Measurements from ENCODE around the gene CPLX4. TPM values are rescaled to one million over a fixed set of nuclear protein-coding genes. Genes with fewer than 3 reads are reported as not detected.

The CPLX4 gene, protein sequence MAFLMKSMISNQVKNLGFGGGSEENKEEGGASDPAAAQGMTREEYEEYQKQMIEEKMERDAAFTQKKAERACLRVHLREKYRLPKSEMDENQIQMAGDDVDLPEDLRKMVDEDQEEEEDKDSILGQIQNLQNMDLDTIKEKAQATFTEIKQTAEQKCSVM
- not detected in 2 replicates for total RNA-seq

DNA sequence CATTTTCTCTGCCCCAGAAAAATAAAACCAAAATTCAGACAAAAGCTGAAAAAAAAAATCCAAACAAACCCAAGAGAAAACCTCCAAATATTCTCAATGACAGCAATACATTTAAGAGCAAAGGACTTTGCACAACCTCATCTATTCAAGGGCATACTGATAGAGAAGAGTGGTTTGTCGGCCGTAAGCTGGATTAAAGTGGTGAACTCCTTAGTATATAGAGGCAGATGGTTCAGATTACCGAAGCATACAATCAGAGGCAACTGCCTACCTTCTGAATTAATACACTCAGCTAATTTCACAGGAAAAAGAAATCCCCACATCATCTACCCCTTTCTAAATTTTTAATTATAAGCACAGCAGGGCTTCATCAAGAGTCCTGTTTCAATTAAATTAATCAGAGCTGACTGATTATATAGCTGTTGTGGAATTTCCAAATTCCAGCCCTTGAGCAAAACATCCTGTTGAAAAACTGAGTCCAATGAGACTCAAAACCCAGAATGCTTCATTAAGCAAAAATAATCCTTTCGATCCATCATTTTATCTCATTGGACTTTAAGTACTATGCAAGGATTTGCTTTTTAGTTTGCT is at the start of gene CPLX4:
TSS of gene CPLX4 (minus strand) at position 190 of the 591 bp plus-strand sequence. CDS start at position 3, 187 bp downstream.

DNA sequence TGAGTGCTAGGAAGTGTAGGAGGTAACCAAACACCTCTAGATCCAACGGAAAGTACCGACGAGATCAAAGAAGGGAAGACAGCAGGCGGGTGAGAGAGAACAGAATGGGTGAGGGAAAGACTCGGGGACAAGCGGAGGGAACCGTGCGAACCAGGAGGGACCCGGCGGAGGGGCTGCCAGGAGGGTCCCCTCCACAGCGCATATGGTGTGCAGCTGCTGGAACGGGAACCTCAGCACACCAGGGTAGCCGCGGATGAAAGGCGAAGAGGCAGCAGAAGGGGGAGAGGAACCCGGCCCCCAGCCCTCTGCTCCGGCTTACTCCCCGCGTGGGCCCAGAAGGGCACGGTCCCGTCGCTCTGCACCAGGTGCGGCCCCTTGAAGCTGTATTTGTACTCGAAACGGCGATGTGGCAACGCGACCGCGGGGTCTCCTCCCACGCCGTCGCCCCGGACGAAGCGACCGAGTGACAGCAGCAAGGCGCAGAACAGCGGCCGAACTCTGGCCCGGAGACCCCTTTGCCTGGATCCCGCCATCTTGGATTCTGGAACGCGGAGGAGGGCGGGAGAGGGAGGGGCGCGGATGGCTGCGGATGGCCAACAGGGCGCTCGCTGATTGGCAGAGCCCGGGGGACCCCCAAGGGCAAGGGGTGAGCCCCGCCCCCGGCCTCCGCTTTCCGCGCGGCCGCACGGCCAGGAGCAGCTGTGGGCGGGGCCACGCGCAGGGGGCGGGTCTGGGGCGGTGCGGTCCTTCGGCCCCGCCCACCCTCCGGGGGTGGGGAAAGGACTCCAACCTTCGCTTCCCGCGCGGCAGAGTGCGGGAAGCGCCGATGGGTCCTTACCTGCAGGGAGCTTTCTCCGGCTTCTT is 40.5 kb upstream of the CPLX4 start, which contains the start of gene LMAN1:
TSS of gene LMAN1 (minus strand) at position 554 of the 864 bp plus-strand sequence. CDS start at position 533, 21 bp downstream.

DNA sequence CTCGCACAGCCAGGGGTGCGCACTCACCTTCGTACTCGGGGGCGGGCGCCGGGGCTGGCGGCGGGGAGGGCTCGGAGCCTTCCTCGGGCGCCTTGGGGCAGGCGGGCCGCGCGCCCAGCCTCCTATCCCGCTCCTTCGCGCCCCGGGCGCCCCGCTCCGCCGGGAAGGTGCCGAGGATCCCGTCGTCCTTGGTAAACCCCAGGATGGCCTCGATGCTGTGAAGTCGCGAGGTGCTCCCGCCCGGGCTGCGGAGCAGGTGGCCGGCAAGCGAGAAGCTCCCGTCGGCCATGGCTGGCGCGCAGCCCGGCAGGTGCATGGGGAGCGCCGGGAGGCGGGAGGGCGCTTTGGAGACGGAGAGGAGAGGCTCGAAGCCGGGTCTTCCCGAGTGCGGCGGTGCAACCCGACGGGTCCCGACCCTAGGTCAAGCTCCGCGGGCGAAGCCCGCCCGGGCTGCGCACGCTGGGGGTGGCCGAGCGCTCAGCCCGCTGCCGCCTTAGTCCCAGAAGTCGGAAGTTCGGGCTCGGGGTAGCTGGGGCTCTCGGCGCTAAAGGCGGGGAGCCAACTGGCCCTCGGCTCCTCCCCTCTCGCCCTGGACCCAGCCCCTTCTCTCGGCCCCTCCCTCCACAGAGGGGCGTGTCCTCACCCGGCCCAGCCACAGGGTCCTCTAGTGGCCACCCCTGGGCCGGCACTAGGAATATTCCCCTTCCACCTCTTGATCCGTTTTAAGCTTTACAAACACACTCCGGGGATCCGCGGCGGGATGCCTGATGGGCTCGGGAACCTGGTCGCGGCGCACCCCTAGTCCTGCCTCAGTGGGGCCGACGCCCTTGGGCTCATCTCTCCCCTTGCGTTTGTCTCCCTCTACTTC is 45.3 kb downstream of the CPLX4 start, which contains the start of gene RAX:
TSS of gene RAX (minus strand) at position 564 of the 868 bp plus-strand sequence. CDS start at position 316, 248 bp downstream.

Other genes starting within 250 kb of the CPLX4 start
- 10.2 and 11.4 TPM in 2 replicates for gene SEC11C, start 178.8 kb downstream of the CPLX4 start, total RNA-seq
- not detected in 2 replicates for gene GRP, start 98.5 kb downstream of the CPLX4 start, total RNA-seq
- not detected in 2 replicates for gene RAX, start 45.2 kb downstream of the CPLX4 start, total RNA-seq
- gene LMAN1, start 40.6 kb upstream of the CPLX4 start, total RNA-seq = 168 and 218 TPM in 2 replicates